K562 (cell line): ENCODE measurements around the gene SLC30A7. TPM values are rescaled to one million over a fixed set of nuclear protein-coding genes. Genes with fewer than 3 reads are reported as not detected.

Experiments
- ARID4B ChIP-seq: sonication (generic); formaldehyde crosslinking; IDR thresholded peaks from 2 replicates; pipeline ENCODE4 v1.8.0; 2022; ENCODE audit warnings: mild to moderate bottlenecking, missing genetic modification reagents
- DPF2 ChIP-seq: fragments of 450-650 bp; IDR thresholded peaks from 2 replicates; pipeline ENCODE4 v1.6.1; 2016
- SMAD1 ChIP-seq: fragments of 150-350 bp; IDR thresholded peaks from 2 replicates; pipeline ENCODE4 v1.6.1; 2014; ENCODE audit warnings: low read length, low read depth; ENCODE audit not compliant: partially characterized antibody
- SPI1 ChIP-seq: IDR thresholded peaks from 2 replicates; pipeline ENCODE4 v1.6.1; 2011; ENCODE audit warnings: low read depth, low read length, control low read depth, borderline replicate concordance
- ZNF280A ChIP-seq: fragments of 450-650 bp; IDR thresholded peaks from 2 replicates; pipeline ENCODE4 v1.6.1; 2018; ENCODE audit warnings: mild to moderate bottlenecking, low read depth; ENCODE audit not compliant: partially characterized antibody
- ZNF695 ChIP-seq: fragments of 450-650 bp; formaldehyde crosslinking; IDR thresholded peaks from 2 replicates; pipeline ENCODE4 v1.4.0; 2020; ENCODE audit warnings: mild to moderate bottlenecking, moderate library complexity
- polyA plus RNA-seq, 8 experiments: library from polyadenylated mRNA; depleted of rRNA in 4 of 8; stranded (reverse) in 5 of 8; unstranded in 3 of 8; fragments of >200 nt; fragmentation: Nextera tagmentation in 2 of 8; fragmentation: Illumina TruSeq in 1 of 8; extraction: Ambion mirVana in 2 of 8; extraction: Trizol in 1 of 8; gene quantifications; 2 replicates each; pipeline versions ENCODE4 v1.2.1 to v1.2.3, GENCODE V29; 2011 to 2014; ENCODE audit warnings: inconsistent platforms in 1 of 8, missing spikeins in 1 of 8
- total RNA-seq, 7 experiments: library from RNA; depleted of rRNA in 6 of 7; stranded (reverse); fragments of >200 nt in 6 of 7; fragmentation: Illumina TruSeq in 2 of 7; extraction: Trizol in 2 of 7; gene quantifications; 2 replicates each; pipeline versions ENCODE4 v1.2.1 to v1.2.3, GENCODE V29; 2011 to 2021; ENCODE audit warnings: low replicate concordance in 1 of 7

SLC30A7 gene
- total and polyA plus RNA-seq, 9 of the 15 experiments (the other 6 are each of a cell fraction or from before 2014, with no cell fraction given): 3.5 to 17.1 (median 7.2) TPM

- no peak for TF ChIP-seq ARID4B (CRISPR knock-in tag)
- no peak for TF ChIP-seq SPI1
- TF ChIP-seq ZNF280A: no peak
- no peak for TF ChIP-seq SMAD1
- TF ChIP-seq DPF2: no peak
- TF ChIP-seq ZNF695: no peak
These were observed 93.6 kb downstream of the SLC30A7 start (continued) for GRCh38 chr1:100989306-100990077.
